ENCODE results near the gene DLG4. TPM values are rescaled to one million over a fixed set of nuclear protein-coding genes. Genes with fewer than 3 reads are reported as not detected.
"Not testable (repeated sequence)": the region's sequence is repeated elsewhere in the genome, so short reads cannot be mapped to it uniquely, and the experiment has no call there.

Gene DLG4
- polyA plus RNA-seq, 5 donors, result 33.6 to 62.3 (median 45.4) TPM

DNA sequence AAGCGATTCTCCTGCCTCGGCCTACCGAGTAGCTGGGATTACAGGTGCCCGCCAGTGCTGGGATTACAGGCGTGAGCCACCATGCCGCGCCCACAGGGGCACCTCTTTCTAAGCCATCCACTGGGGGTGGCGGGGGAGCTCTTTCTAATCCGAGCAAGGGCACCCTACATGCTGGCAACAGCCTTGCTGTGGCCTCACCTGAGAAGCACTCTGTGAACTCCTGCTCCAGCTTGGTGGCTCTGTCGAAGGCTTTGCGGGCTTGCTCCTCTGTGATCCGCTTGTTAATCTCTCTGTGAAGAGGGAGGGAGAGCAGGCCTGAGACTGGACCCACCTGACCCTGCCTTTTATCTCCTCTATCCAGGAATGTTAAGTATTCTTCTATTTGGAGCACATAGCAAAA, 28.6 kb downstream of the DLG4 start:
- no peak for DNase-seq

GRCh38 chr17:7190276-7190917, 29.2 kb downstream of the DLG4 start:
- DNase-seq, result no peak

DNA sequence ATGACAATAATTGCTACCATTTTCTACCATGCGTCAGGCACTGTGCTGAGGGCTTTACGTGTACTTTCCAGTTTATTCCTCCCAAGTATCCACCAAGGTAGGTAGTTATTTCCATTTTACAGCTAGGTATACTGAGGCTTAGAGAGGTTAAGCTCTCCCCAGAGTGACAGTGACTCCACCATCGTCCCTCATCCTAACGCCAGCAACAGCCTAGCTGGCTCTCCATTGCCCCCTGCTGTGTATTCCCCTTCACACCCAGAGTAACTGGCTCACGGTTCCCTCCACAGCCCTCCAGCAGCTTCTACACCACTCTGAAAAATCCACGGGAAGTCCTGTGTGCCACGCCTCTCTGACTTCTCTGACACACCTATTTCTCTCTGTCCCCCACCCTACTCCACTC, 33.4 kb downstream of the DLG4 start:
- no peak for DNase-seq

GRCh38 chr17:7184647-7185046, 35.0 kb downstream of the DLG4 start:
- DNase-seq, result no peak

DNA sequence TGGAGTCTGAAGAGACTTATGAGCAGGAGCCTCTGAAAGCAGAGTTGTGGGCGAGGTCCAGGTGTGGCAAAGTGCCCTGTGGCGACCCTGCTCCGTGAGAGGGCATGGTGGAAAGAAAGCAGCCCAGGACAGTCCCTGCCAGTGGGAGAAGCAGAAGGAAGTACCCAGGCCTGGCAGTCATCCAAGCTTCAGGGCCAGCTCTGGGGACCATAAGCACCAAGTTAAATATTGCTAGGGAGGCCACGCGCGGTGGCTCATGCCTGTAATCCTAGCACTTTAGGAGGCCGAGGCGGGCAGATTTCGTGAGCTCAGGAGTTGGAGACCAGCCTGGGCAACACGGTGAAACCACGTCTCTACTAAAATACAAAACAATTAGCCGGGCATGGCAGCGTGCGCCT, 35.5 kb downstream of the DLG4 start:
- DNase-seq, result no peak

DNA sequence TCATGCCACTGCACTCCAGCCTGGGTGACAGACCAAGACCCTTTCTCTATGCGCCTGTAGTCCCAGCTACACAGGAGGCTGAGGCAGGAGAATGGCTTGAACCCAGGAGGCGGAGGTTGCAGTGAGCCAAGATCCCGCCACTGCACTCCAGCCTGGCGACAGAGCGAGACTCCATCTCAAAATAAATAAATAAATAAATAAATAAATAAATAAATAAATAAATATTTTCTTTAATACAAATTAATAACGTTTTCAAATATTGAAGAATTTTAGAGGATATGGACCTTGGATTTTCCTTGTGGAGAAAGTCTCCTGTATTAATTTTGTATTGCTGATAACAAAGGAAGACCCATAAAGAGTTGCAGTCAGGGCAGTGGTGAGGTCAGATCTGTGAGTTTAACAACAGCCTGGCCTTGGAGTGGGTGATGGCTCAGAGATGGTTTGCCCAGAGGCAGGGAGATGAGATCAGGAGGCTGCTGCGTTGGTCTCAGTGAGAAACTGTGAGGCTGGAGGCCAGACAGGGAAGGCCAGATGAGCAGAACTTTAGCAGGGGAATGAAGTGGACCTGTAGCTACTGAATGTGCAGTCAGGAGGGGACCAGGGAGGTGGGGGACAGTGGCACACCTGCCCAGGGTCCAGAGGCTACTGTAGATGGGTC, 36.1 kb downstream of the DLG4 start:
- no peak for DNase-seq

DNA sequence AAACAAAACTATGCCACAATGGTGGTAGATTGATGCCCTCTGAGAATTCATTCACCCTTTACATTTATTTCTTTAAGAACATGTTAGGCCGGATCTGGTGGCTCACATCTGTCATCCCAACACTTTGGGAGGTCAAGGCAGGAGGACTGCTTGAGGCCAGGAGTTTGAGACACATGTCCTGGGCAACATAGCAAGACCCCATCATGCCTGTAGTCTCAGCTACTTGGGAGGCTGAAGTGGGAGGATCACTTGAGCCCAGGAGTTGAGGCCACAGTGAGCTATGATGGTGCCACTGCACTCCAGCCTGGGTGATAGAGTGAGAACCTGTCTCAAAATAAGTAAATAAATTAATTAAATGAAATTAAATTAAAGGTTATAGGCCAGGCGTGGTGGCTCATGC, 37.5 kb downstream of the DLG4 start:
- DNase-seq, result not testable (repeated sequence)

DNA sequence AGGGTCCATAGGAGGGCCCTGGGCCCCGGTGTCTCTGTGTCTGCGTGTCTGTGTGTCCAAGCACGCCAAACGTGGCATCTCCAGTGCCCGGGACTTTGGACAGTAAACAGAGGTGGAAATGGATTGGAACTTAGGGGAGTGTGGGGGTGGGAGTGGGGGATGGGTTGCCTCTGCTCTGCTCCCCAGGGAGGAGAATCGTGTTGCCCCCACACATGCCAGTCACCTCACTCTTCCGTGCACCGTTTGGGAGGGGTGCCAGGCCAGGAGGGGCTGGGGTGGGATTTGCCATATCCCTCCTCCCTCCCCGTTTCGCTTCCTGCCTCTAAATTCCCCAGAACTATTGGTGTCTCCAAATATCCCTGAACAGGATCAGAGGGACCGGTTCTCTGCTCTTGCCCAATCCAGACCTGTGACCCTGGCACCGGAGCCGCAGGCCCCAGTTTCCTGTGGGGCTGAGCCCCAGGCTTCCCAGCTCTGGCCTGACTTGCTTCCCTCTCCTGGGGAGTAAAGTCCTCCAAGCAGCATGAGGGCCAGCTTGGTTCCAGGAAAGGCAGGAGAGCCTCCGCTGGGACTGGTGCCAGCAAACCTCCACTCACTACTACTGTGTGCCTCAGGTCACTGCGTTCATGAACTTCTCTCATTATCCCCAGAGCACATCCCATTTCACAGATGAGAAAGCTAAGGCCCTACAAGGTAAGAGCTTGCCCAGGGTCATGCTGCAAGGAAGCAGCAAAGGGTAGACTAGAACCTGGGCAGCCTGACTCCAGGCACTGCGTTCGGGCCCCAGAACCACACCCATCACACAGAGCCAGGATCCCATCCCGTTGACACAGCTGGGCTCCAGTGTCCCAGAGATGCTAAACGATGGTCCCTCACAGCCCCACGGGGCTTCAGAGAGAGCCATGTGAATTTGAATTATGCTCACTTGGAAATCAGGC, 40.0 kb downstream of the DLG4 start, which contains the start of gene ASGR1:
Gene ASGR1, minus strand, starts transcription at position 54 of the 938 bp plus-strand sequence. CDS start 807 bp downstream, outside the sequence.
- no peak for DNase-seq

GRCh38 chr17:7178973-7179316, 40.7 kb downstream of the DLG4 start:
- DNase-seq, result no peak

- DNase-seq, result peak in 1 of 2 donors; percentile 48
Observed at GRCh38 chr17:7177954-7178477, 41.6 kb downstream of the DLG4 start.

- DNase-seq, result peak; percentile 80 to 83
Observed at GRCh38 chr17:7177191-7177953, 42.3 kb downstream of the DLG4 start.

DNA sequence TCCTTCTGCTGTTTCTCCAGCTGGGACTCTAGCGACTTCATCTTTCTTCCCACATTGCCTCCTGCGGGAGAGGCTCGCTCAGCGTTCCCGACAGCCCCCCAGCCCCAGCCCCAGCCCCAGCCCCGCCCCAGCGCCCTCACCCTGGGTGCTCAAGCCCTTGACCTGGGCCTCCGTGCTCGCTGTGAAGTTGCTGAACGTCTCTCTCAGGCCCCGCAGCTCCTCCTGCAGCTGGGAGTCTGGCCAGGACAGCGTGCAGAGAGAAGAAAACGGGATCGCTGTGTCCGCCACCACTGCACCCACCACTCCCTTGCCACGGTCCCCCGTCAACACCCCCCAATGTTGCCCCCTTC, 42.8 kb downstream of the DLG4 start:
- DNase-seq, result no peak

- no peak for DNase-seq
Observed at GRCh38 chr17:7176107-7176840, 43.4 kb downstream of the DLG4 start.

GRCh38 chr17:7175330-7175733, 44.3 kb downstream of the DLG4 start:
- DNase-seq, result no peak

- no peak for DNase-seq
Observed at GRCh38 chr17:7174603-7175326, 44.9 kb downstream of the DLG4 start.

GRCh38 chr17:7173687-7174602, 45.7 kb downstream of the DLG4 start:
- peak in 1 of 2 donors; percentile 60 for DNase-seq

- DNase-seq, result not testable (repeated sequence)
Observed at GRCh38 chr17:7172522-7173191, 47.0 kb downstream of the DLG4 start.

DNA sequence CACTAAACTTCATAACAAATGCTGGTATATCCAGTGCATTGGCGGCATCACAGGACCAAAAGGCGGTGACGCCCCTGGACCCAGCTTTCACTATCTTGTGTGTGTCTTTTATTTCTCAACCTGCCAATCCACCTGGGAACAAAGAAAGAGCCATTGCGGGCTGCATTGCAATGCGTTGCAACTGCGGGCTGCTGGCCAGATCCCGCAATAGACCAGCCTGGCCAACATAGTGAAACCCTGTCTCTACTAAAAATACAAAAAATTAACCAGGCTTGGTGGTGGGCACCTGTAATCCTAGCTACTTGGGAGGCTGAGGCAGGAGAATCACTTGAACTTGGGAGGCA, 50.1 kb downstream of the DLG4 start:
- not testable (repeated sequence) for DNase-seq
